HUDEP-2 (cell line): ENCODE data around the gene RFX4.

Experiments
- DNase-seq, 76 experiments: peaks; one replicate each; lab custom pipeline; 2025; ENCODE audit not compliant: unreplicated experiment in 76 of 76; lab: John Stamatoyannopoulos, UW

RFX4 gene

DNA sequence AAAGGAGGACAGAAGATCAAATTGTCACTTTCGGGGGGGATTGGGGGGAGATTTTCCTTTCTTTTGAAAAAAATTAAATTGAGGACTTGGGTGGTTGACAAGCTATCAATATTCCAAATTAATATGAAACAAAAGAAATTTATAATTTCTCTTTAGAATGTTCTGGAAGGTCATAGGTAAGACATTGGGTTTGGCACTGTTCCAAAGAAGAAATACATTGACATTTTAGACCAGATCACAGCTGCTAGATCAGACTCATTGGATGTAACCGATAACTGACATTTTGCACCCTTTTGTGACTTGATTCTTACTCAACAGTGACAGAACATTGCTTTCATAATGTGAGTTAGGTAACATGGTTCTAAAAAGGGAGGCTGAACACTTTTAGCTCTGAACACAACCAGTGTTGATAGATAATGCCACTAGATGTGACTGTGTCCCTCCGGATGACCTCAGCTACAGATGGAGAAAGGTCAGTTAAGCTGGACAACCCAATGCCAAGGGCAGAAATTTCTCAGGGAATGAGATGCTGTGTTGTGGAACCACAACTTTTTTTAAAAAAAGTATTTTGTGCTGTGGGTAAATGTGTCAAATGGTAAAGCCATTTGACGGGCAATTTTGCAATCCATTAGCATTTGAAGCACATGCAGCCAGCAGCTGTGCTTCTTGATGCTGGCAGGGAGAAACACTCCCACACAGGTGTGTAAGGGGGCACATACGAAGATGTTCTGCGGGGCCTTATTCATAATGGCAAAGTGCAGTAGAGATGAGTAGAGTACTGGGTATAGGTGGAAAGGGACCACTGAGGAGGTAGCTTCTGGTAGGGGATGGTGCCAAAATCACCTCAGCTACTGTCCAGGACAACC lies 62.9 kb downstream of the RFX4 start:
- no peak for DNase-seq

DNA sequence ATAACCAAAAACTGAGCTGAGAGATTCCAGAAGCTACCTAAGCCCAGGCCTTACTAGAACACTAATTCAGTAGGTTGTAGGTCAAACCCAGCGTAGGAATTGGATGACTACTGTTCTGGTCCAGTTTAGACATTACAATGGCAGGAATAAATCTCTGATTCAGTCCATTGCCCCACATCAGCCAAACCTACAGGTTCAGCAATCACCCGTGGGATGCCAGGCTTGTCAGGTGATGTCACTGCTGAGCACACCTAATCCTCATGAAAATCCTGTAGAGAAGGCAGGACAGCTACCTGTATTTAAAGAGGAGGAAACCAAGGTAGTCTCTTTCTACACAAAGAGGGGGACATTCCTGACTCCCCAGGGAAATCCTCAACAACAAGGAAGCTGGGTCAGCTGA lies 63.7 kb downstream of the RFX4 start:
- no peak for DNase-seq

DNA sequence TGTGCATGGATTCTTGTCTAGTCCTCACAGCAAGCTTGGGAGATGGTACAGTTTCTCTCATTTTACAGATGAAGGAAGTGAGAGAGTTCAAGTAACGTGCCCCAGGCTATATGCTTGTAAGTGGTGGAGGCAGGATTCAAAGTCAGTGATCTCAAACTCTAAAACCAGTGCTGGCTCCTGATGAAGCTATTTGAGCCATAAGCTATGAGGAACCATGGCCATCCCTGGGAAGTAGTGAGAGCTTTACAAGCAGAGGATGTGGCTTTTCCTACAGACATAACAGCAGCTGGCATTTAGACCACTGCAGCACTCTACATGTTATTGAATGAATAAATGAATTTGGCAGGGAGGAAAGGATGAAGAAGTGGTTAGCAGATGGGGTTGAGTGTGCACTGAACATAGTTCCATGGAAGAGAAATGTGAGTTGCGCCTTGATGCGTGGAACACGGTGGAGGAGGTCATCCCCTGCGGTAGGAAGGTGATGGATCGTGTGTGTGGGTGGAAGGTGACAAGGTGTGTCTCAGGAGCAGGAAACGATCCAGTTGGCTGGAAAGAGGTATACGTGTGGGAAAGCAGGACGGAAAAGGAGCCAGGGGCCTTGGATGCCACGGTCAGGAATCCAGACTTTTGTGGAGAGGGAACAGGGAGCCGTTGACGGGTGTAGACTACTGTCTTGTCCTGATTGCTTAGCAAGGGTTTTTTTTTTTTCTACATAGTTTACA lies 65.2 kb downstream of the RFX4 start:
- DNase-seq: no peak

DNA sequence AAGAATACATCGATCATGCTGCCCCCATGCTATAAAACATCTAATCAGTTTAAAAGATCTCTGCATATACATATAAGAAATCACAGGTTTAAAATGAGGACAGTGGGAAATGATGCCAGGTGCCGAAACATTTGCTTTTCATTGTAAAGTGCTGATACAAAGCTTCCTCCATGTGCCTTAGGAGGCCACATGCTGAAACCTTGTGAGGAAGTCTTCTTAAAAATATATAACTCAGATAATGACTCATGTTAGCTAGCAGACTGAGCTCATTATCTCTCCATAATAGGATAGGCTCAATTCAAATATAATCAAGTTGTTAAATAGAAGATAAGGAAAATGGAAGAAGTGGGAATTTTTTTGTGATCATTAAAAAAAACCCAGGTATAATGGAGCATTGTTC lies 65.9 kb downstream of the RFX4 start:
- DNase-seq: no peak

DNA sequence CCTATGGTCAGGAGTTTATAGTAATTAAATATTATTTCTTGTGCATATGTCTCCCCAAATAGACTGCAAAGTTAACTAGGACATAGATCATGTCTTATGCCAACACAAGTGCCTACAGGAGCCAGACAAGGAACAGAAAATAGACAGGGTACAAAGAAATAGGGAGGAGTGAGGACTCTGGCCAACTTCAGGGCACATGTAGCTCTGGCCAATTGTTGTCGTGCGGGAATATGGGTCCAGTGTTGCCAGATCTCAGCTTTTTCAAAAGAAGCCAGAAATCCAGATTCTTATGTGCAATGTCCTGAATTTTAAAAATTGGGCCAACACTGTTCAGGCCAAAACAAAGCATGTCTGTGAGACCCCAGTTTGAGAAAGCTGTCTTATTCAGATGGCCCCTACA lies 68.7 kb downstream of the RFX4 start:
- no peak for DNase-seq

DNA sequence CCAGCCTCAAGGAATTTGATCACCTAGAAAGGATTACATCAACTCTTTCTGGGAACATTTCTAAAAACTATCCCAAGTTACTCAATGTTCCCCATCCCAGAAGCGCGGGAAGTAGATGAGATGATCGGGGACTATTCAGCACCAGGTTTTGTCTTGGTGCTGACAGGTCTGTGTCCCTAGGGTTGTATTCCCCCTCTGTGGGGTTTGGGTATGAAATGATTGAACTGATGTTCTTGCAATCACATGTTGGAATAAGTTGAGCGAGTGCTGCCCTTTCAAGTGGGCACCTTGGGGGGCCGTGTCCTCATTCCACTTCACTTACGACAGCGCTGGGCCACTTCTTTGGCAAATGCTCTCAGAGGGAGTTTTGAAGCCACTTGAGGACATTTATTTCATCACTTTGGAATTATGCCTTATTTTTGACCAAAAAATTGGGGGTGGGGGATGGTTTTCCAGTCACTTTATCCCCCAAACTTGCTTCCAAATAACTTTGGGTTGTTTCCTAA lies 69.8 kb downstream of the RFX4 start:
- DNase-seq: no peak

DNA sequence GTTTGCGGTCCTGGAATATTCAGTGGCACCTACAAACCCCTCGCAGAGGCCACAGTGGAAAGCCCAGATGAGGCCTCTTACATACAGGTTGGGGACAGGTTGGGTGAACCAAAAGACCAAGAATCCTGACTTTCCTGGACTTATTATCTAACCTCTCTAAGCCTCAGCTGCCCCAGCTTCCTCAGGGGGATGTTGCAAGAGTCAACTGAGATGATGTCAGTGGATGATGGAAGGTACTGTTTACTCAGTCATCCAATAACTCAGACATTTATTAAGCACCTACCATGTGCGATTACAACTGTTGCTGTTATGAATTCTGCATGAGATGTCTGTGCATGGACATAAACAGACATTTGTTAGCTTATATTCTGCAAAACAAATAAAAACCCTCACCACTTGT lies 72.8 kb downstream of the RFX4 start:
- DNase-seq: no peak

DNA sequence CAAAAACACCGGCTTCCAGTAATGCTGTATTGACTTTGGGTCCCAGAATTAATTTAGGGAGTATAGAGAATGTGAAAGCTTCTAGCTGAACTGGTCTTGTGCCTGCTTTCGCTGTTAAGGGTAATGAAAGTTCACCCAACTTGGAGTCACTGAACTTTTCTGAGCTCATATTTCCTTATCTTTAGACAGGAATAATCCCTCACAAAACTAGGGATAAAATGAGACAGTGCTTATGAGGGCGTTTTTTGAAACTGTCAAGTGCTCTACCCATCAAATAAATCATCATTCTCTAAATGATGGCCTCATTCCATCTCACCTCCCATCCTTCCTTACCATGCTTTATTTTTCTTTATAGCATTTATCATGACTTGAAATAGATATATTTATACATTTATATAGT lies 74.7 kb downstream of the RFX4 start:
- DNase-seq: no peak

DNA sequence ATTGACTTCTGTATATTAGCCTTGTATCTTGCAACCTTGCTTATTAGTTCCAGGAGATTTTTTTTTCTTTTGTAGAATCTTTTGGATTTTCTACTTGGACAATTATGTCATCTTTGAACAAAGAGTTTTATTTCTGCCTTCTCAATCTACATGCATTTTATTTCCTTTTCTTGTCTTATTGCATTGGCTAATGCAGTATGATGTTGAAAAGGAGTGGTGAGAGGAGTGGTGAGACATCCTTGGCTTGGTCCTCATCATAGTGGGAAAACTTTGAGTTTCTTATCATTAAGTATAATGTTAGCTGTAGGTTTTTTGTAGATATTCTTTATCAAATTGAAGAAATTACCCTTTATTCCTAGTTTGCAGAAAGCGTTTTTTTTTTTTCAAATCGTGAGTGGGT lies 80.6 kb downstream of the RFX4 start:
- DNase-seq: no peak

DNA sequence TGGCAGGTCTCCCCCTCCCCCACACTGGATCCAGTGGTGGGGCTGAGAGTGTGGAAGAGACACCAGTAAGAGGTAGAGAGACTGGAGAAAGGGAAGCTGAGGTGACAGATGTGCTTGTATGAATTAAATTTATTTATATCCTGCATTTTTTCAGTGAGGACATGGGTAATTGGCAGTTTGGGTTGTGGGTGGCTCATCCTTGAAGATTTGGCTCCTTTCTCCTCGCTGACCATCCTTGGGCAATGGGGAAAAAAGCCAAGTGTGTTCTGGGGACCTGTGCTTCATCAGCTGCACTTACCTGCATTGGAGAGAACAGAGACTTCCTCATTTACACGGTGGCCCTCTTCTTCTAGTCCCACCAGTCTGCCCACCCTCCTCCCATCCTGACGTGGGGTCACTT lies 86.4 kb downstream of the RFX4 start:
- DNase-seq: no peak

DNA sequence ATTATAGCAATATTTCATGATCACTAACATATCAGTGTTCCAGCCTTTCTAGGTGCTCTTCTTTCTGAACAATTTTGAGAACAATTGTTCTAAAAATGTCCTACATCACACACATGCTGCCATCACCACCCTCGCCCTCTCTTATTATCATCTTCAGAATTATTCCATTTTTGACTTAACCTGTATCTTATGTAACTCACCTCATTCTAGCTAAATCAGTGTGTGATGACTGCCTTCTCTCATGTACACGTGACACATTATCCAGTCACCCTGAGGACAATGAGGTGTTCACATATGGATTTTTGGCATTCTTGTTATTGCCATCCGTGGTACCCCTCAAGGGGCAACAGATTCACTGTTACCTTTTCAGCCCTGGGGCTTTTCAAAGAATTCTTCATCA lies 87.3 kb downstream of the RFX4 start:
- no peak for DNase-seq

DNA sequence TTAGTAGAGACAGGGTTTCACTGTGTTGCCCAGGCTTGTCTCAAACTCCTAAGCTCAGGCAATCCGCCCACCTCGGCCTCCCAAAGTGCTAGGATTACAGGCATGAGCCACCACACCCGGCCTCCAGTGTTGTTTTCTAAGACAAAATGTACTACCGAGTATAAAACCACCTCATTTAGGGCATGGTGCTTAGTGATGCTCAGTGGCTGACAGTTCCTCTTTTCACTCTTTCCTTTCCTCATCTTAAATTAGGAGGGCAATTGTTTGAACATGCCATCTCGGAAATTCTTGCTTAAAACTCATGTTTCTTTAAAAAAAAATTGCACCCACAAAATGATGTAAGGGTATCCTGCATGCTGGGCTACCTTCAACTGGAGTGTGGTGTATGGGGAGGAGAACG lies 89.0 kb downstream of the RFX4 start:
- DNase-seq: no peak

DNA sequence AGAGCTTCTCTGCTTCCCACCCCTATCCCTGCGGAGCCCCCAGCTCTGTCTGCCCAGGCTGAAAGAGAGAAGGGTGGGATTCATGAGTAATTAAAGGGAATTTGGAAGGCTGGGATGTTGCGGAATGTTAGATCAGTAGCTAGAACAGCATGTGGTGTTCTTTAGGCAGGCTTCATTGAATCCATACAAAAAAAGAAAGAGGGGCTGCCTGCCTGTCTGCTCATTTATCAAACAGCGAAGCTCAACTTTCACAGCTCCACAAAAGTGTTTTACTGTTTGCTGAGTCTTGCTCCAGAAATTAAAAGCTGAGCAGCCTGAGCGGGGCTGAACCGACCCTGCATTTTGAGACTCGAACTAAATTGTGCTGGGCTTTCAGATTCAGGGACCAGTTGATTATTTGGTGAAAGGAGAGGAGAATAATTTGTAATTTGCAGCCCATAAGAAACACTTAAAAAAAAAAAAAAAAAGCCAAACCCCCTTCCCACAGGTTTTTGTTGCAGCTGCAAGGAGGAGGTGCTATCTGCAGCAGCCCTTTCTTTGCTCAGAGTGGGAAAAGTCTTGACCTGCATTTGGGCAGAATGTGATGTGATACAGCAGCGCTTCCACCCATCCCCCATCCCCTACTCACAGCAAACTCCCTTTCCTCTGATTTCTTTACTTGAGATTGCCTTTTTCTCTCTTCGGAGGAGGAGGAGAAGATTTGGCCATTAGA lies 89.7 kb downstream of the RFX4 start:
- no peak for DNase-seq

DNA sequence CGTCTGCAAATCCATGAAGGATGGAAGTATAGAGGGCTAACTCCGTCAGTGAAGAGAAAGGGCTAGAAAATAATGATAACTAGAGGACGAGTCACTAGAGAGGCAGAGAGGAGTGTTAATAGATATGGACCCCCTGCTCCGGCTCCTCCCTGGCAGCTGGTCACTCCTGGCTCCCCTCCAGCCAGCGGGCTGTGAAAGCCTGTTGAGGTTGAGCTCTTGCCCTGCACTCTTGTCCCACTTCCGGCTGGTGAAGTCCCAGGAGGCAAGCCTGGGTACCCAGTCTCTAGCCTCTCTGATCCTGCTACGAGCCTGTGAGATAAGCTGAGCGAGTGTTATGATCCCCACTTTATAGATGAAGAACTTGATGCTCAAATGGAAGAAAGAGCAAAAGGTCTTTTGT lies 90.3 kb downstream of the RFX4 start:
- DNase-seq: peak in 1 of 76 experiments; percentile 2

DNA sequence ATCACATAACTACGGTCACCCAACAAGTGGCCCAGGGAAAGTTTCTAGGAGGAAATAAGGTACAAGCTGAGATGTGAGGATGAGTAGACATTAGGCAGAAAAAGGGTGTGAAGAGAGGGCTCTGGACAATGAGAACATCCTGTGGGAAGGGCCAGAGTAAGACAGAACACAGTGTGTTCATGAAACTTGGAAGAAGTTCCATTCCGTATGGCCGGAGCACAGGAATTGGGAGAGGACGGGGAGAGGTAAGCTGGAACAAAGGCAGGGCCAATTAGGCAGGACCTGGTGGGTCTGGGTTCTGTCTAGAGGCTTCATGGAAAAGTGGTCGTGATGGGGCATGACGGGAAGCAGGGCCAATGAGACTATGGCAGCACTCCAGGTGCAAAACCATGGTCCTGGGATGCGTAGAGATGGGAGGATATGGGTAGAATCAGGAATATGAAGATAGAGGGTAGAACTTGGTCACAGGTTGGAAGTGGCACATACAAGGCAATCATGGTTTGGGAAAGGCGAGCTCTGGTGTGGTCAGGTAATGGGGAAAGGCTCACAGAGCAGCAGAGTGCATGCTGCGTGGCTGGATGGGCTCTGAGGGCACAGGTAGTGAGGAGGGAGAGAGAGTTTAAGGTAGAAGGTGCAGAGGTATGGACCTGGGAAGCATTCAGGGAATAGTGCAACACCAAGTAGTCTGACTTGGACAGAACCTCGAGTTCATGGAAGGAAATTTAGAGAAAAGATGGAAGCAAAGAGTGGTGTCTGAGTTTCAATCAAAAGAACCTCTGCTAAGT lies 93.0 kb downstream of the RFX4 start:
- DNase-seq: no peak

DNA sequence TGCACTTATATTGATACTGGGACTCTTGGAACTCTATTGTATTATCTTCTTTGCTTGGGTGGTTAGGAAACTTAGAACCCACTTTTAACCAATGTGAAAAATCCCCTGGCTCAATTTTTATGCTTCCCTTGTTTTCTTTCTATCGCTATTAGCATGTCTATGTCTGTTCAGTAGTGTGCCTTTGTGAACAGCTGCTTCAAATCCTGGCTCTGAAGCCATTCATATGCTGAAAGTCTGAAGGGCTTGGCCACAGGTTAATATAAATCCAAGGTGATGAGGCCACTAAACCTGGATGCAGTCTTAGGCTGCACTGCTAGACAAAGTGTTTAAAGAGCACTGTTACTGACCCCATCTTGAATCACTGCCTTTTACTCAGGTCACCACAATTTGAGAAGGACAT lies 96.8 kb downstream of the RFX4 start:
- no peak for DNase-seq

DNA sequence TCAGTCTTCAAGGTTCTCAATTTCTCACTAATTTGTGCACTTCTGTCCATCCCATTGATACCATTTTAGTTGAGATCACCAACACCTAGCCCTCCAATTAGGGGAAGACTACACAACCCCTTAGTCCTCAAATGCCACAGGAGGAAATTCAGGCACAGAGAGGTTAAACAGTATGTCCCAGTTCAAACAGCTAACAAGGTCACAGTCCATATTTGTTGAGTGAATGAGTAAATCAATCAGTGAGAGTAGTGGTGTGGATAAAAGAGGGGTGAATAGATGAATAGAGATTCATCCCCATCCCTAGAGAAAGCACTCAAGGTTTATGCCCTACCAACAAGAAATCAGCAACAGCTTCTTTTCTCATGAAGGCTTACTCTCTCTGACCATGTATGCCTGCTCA lies 97.5 kb downstream of the RFX4 start:
- DNase-seq: peak in 1 of 76 experiments; percentile 0

DNA sequence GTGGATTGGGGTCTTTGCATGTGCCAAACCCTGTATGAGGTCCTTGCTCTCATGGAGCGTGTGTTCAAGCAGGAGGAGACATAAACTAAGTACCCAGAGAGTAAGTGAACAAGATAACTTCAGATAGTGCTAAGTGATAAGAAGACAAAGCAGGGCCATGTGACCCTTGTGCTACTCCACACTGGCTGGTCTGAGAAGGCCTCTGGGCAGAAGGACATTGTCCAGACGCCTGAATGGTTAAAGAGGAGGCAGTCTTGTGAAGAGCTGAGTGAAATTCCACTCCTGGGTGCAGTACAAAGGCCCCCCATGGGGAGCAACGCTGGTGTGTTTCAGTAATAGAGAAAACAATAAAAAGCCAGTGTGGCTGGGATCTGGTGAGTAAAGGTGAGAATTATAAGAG lies 98.4 kb downstream of the RFX4 start:
- no peak for DNase-seq

DNA sequence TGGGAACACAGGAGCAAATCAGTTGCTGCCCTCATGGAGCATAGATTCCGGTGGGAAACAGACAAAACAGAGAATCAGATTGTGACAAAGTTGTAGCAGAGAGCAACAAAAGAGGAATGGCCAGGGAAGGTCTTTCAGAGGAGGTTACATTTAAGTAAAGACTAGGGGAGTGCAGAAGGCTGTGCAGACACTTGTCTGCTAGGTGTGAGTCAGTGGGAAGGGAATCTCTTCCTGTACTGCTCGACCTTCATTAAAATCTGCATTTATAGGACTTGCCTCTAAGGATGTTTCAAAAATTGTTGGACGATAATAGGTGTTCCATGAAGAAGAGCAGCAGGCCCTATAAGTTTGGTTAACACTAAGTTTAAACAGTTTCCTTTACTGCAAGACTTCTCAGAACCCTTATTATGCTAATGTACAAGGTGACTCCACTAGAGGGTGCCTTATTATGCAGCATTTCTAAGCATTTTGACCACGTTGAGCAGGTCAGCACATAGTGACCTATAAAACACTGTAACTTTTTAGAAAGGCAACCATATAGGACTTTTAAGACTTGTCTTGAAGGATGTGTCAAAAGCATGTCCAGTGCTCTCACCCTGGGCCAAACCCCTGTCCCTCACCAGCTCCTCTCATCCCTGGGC lies 99.9 kb downstream of the RFX4 start:
- DNase-seq: peak in 5 of 76 experiments; percentile 1 to 30 (median 13)

DNA sequence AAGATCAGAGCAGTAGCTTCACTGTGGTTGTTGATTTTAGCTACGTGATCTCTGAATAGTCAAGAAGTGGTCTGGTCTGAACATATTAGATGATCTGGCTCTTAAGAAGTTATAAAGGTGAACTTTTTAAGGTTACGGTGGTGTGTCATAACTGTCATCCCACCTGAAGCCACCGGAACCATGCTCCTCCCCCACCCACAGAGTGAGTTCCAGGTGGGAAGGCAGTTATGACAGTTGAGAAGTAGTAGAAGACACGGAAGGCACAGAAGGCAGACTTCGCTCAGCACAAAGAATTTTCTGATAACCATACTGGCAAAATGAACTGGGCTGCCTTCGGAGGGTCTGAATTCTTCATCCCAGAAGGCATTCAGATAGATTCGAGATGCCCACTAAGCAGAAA lies 101.7 kb downstream of the RFX4 start:
- no peak for DNase-seq
